ENCODE measurements around the gene GLIS2.

GLIS2 gene

GRCh38 chr16:4334724-4335495, 19.0 kb downstream of the GLIS2 start:
- no peak for TF ChIP-seq EZH2 (IDR thresholded peaks at IDR 0.05)
- no peak for TF ChIP-seq FOXP2 (optimal IDR thresholded peaks at IDR 0.05; ENCODE audit: control extremely low read depth, extremely low read length, insufficient read depth)
- no peak for TF ChIP-seq POLR2AphosphoS5 (IDR thresholded peaks at IDR 0.05; ENCODE audit: borderline replicate concordance, low read depth, low read length)
- H3K9ac ChIP-seq (ENCODE audit: insufficient read length), result no peak overlapping the region
- no peak overlapping the region for H3K27ac ChIP-seq
- no peaks in the 10 kb centered on the region for H3K9me3 ChIP-seq (ENCODE audit: low read depth, low read length)
- H3K4me3 ChIP-seq, result no peak overlapping the region
- DNase-seq (ENCODE audit: low read depth, low spot score), result no peak
- no peaks in the 10 kb centered on the region; the same call in 1 of the 2 replicates for H3K36me3 ChIP-seq (ENCODE audit: insufficient read depth, low read length)

DNA sequence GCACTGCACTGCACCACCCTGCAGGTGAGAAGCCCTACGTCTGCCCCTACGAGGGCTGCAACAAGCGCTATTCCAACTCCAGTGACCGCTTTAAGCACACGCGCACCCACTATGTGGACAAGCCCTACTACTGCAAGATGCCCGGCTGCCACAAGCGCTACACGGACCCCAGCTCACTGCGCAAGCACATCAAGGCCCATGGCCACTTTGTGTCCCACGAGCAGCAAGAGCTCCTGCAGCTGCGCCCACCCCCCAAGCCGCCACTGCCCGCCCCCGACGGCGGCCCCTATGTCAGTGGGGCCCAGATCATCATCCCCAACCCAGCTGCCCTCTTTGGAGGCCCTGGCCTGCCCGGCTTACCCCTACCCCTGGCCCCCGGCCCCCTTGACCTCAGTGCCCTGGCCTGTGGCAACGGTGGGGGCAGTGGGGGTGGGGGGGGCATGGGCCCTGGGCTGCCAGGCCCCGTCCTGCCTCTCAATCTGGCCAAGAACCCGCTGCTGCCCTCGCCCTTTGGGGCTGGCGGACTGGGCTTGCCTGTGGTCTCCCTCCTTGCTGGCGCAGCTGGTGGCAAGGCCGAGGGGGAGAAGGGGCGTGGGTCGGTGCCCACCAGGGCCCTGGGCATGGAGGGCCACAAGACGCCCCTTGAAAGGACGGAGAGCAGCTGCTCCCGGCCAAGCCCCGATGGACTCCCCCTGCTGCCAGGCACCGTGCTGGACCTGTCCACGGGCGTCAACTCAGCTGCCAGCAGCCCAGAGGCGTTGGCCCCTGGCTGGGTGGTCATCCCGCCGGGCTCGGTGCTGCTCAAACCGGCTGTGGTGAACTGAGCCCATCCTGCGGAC, 21.1 kb downstream of the GLIS2 start:
- no peaks in the 10 kb centered on the region for H3K9me3 ChIP-seq (ENCODE audit: low read depth, low read length)
- no peak overlapping the region for H3K27ac ChIP-seq
- H3K4me3 ChIP-seq, result no peak overlapping the region
- no peak overlapping the region for H3K9ac ChIP-seq (ENCODE audit: insufficient read length)
- peaks cover 7% of the 10 kb centered on the region; the same call in 1 of the 2 replicates for H3K36me3 ChIP-seq (ENCODE audit: insufficient read depth, low read length)
- no peak for DNase-seq (ENCODE audit: low read depth, low spot score)
- TF ChIP-seq FOXP2 (optimal IDR thresholded peaks at IDR 0.05; ENCODE audit: control extremely low read depth, extremely low read length, insufficient read depth) (no peak), EZH2 (IDR thresholded peaks at IDR 0.05) (no peak), POLR2AphosphoS5 (IDR thresholded peaks at IDR 0.05; ENCODE audit: borderline replicate concordance, low read depth, low read length) (no peak)

GRCh38 chr16:4337540-4338088, 21.7 kb downstream of the GLIS2 start:
- H3K36me3 ChIP-seq (ENCODE audit: insufficient read depth, low read length), result peaks cover 7% of the 10 kb centered on the region; the same call in 1 of the 2 replicates
- H3K27ac ChIP-seq, result no peak overlapping the region
- no peak overlapping the region for H3K9ac ChIP-seq (ENCODE audit: insufficient read length)

DNA sequence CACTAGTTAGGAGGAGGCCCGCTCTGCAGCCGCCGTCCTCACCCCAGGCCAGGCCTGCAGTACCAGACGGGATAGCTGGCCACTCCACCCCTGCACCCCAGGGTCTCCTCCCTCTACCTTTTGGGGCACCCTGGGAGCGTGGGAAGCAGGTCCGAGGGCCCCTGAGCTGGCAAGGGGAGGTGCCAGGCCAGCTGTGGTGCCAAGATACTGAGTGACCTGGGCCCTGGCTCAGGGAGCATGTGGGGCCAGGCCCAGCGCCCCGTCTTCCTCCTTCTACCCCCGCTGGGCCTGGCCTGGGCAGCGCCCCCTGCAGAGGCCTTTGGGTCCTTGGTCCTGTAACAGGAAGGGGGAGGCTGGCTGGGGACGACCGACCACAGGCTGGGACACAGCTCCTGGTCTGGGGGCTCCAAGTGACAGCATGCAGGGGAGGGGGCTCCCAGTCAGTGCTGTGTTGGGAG, 22.3 kb downstream of the GLIS2 start:
- TF ChIP-seq POLR2AphosphoS5 (IDR thresholded peaks at IDR 0.05; ENCODE audit: borderline replicate concordance, low read depth, low read length), result no peak
- no peak for TF ChIP-seq FOXP2 (optimal IDR thresholded peaks at IDR 0.05; ENCODE audit: control extremely low read depth, extremely low read length, insufficient read depth)
- no peak for TF ChIP-seq EZH2 (IDR thresholded peaks at IDR 0.05)
- Histone ChIP-seq H3K9ac (ENCODE audit: insufficient read length) (no peak overlapping the region), H3K36me3 (ENCODE audit: insufficient read depth, low read length) (peaks cover 7% of the 10 kb centered on the region; the same call in 1 of the 2 replicates), H3K9me3 (ENCODE audit: low read depth, low read length) (no peaks in the 10 kb centered on the region), H3K4me3 (no peak overlapping the region), H3K27ac (no peak overlapping the region)
- no peak for DNase-seq (ENCODE audit: low read depth, low spot score)

More at GRCh38 chr16:4337540-4338088, 21.7 kb downstream of the GLIS2 start:
- H3K4me3 ChIP-seq, result no peak overlapping the region
- no peak for DNase-seq (ENCODE audit: low read depth, low spot score)
- H3K9me3 ChIP-seq (ENCODE audit: low read depth, low read length), result no peaks in the 10 kb centered on the region
- 0 out of 2 replicates have a peak, but pooled peaks have one; percentile 22 for TF ChIP-seq POLR2AphosphoS5 (IDR thresholded peaks at IDR 0.05; ENCODE audit: borderline replicate concordance, low read depth, low read length)
- no peak for TF ChIP-seq FOXP2 (optimal IDR thresholded peaks at IDR 0.05; ENCODE audit: control extremely low read depth, extremely low read length, insufficient read depth)

DNA sequence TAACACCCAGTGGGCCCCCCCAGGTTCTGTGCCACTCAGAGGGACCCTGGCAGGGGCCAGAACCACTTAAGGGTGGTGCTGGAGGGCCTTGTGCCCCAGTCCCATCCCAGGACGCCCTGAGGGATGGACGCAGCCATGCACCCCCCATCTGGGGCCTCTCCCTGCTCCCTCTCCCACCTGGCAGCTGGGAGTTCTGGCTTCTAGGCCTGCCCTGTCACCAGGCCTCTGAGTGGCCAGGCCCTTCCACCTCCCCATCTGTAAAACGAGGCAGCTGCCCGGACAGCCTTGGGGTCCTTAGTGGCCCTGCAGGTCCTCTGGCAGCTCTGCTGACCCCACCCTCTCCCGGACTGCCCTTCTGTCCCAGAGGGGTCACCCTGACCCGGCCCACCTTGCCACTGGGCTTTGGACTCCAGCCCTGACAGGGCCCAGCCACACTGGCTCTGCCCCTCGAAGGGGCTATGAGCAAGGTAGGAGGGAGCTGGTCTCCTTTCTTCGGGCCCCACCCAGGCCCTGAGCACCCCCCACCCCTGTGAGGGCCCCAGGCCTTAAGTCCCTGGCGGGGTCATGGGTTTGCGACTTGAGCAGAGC, 22.9 kb downstream of the GLIS2 start:
- TF ChIP-seq EZH2 (IDR thresholded peaks at IDR 0.05) (no peak), POLR2AphosphoS5 (IDR thresholded peaks at IDR 0.05; ENCODE audit: borderline replicate concordance, low read depth, low read length) (peak; percentile 47; the same call in 1 of the 2 replicates), FOXP2 (optimal IDR thresholded peaks at IDR 0.05; ENCODE audit: control extremely low read depth, extremely low read length, insufficient read depth) (no peak)
- Histone ChIP-seq H3K36me3 (ENCODE audit: insufficient read depth, low read length) (peaks cover 7% of the 10 kb centered on the region; the same call in 1 of the 2 replicates), H3K27ac (peak overlapping the region; percentile 34), H3K4me3 (no peak overlapping the region), H3K9ac (ENCODE audit: insufficient read length) (no peak overlapping the region), H3K9me3 (ENCODE audit: low read depth, low read length) (no peaks in the 10 kb centered on the region)
- DNase-seq (ENCODE audit: low read depth, low spot score), result no peak

DNA sequence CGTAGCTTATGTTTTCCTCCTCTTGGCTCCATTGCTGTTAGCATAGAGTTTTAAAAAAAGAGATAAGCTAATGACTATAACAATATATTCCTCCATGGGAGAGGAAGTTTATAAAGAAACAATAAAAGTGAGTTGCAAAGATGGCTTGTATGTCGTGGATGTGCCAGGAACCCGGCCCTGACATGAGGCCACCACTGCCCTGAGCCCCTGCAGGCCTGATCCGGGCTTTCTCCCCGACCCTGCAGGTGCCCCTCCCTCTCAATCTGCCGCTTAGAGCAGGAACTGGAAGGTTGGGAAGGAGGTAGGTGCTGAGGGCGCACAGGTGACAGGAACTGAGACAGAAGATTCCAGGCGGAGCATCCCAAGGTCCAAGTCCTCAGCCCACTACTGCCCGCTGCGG, 23.6 kb downstream of the GLIS2 start:
- TF ChIP-seq FOXP2 (optimal IDR thresholded peaks at IDR 0.05; ENCODE audit: control extremely low read depth, extremely low read length, insufficient read depth) (no peak), EZH2 (IDR thresholded peaks at IDR 0.05) (no peak), POLR2AphosphoS5 (IDR thresholded peaks at IDR 0.05; ENCODE audit: borderline replicate concordance, low read depth, low read length) (no peak)

DNA sequence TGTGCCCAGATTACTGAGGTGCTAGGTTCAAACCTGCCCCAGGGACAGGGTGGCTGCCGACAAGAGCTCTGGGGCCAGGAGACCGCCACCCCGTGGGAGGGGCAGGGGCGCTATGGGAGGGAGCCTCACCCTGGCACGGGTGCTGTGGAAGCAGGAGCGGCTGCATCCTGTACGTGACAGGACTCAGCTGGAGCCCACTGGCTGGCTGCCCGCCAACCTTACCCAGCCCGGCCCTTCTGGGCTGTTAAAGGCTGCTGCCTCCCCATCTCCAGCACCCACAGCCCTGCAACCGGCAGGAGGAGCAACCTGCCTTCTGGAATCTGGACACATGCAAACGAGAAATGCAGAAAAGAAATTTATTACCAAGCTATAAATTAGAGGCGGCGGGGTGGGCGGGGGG, 24.0 kb downstream of the GLIS2 start:
- TF ChIP-seq EZH2 (IDR thresholded peaks at IDR 0.05) (no peak), POLR2AphosphoS5 (IDR thresholded peaks at IDR 0.05; ENCODE audit: borderline replicate concordance, low read depth, low read length) (no peak), FOXP2 (optimal IDR thresholded peaks at IDR 0.05; ENCODE audit: control extremely low read depth, extremely low read length, insufficient read depth) (no peak)
- peak overlapping the region; percentile 34; the same call in 1 of the 2 replicates for H3K27ac ChIP-seq
- H3K4me3 ChIP-seq, result no peak overlapping the region
- no peak overlapping the region for H3K9ac ChIP-seq (ENCODE audit: insufficient read length)
- H3K36me3 ChIP-seq (ENCODE audit: insufficient read depth, low read length), result peaks cover 7% of the 10 kb centered on the region; the same call in 1 of the 2 replicates
- no peaks in the 10 kb centered on the region for H3K9me3 ChIP-seq (ENCODE audit: low read depth, low read length)
- DNase-seq (ENCODE audit: low read depth, low spot score), result no peak

More for the DNA sequence above, 23.6 kb downstream of the GLIS2 start:
- Histone ChIP-seq H3K9me3 (ENCODE audit: low read depth, low read length) (no peaks in the 10 kb centered on the region), H3K36me3 (ENCODE audit: insufficient read depth, low read length) (peaks cover 7% of the 10 kb centered on the region; the same call in 1 of the 2 replicates), H3K27ac (peak overlapping the region; percentile 34), H3K4me3 (no peak overlapping the region), H3K9ac (ENCODE audit: insufficient read length) (no peak overlapping the region)
- no peak for DNase-seq (ENCODE audit: low read depth, low spot score)
